Spleen (tissue), 11 donors: ENCODE measurements around the gene RPS15. TPM values are rescaled to one million over a fixed set of nuclear protein-coding genes. Genes with fewer than 3 reads are reported as not detected.

Experiments used
- DNase-seq: peaks from one replicate; pipeline ENCODE4 v3.0.0-alpha.2; 2020
- H3K27ac ChIP-seq, 8 donors: fragments of 200-600 bp; sonication (generic) in 7 of 8; 1 replicate in 4 of 8; 2 replicates in 4 of 8; pipeline versions ENCODE4 v1.5.0 to v1.8.0; 2016 to 2021; ENCODE audit warnings: inconsistent platforms in 4 of 8, mild to moderate bottlenecking in 4 of 8, moderate library complexity in 1 of 8
- H3K27me3 ChIP-seq, 7 donors: fragments of 200-600 bp; sonication (generic) in 6 of 7; replicated peaks in 1 of 7; 1 replicate in 4 of 7; 2 replicates in 3 of 7; pipeline versions ENCODE4 v1.5.0 to v1.8.0; 2016 to 2021; ENCODE audit warnings: inconsistent platforms in 3 of 7, mild to moderate bottlenecking in 1 of 7
- H3K36me3 ChIP-seq, 6 donors: fragments of 200-600 bp; sonication (generic) in 5 of 6; 1 replicate in 4 of 6; 2 replicates in 2 of 6; pipeline versions ENCODE4 v1.5.0 to v1.8.0; 2016 to 2021; ENCODE audit warnings: inconsistent platforms in 2 of 6
- H3K4me1 ChIP-seq, 6 donors: fragments of 200-600 bp; sonication (generic) in 5 of 6; 1 replicate in 3 of 6; 2 replicates in 3 of 6; pipeline versions ENCODE4 v1.5.0 to v1.8.0; 2016 to 2021; ENCODE audit warnings: inconsistent platforms in 3 of 6
- H3K4me3 ChIP-seq, 8 donors: fragments of 200-600 bp; sonication (generic) in 7 of 8; 1 replicate in 4 of 8; 2 replicates in 4 of 8; pipeline versions ENCODE4 v1.5.0 to v1.8.0; 2016 to 2021; ENCODE audit warnings: inconsistent platforms in 4 of 8, mild to moderate bottlenecking in 4 of 8, moderate library complexity in 2 of 8
- H3K9me3 ChIP-seq, 8 donors: fragments of 200-600 bp; sonication (generic) in 7 of 8; 1 replicate in 4 of 8; 2 replicates in 4 of 8; pipeline versions ENCODE4 v1.5.0 to v1.8.0; 2016 to 2021; ENCODE audit warnings: inconsistent platforms in 4 of 8
- POLR2A ChIP-seq, 3 donors: fragments of 450-650 bp; IDR thresholded peaks; one replicate each; pipeline ENCODE4 v1.5.1; 2017; ENCODE audit warnings: antibody characterized with exemption in 3 of 3, mild to moderate bottlenecking in 1 of 3
- POLR2AphosphoS5 ChIP-seq, 3 donors: sonication (generic); formaldehyde crosslinking; IDR thresholded peaks; one replicate each; pipeline ENCODE4 v1.5.1; 2017; ENCODE audit warnings: antibody characterized with exemption in 3 of 3
- WGBS, 5 donors: extraction: QIAGEN DNeasy Blood & Tissue Kit in 3 of 5; methylation state at CpG; one replicate each; pipeline versions ENCODE4 v1.1.5 to v1.1.7; 2013 to 2018; 5-methylcytosine and 5-hydroxymethylcytosine counted together
- intact Hi-C: fragments of 100-400 bp; cut with DNase I; formaldehyde crosslinking; loops from one replicate; pipeline ENCODE4 v1.15.0; 2023; ENCODE audit warnings: low total_unique reads
- polyA plus RNA-seq, 3 donors: library from polyadenylated mRNA; stranded (reverse); fragments of 200-250 nt; gene quantifications; one replicate each; pipeline ENCODE4 v1.2.1, GENCODE V29; 2013
- total RNA-seq, 7 donors: library from RNA; depleted of rRNA in 3 of 7; stranded (reverse); fragments of >200 nt in 3 of 7; fragmentation: NEBNext Ultra II Directional in 4 of 7; extraction: Animal tissue kit (Norgen Biotek cat#: 25700) in 4 of 7; gene quantifications; one replicate each; pipeline versions ENCODE4 v1.1.0 to v1.2.1, GENCODE V29; 2016 to 2021
- TF ChIP-seq, protein P1 (sequence below), 11 experiments: fragments of 200-600 bp in 7 of 11; fragments of 450-650 bp in 4 of 11; sonication (generic) in 4 of 11; IDR thresholded peaks in 8 of 11; conservative IDR thresholded peaks in 3 of 11; 1 replicate in 7 of 11; 2 replicates in 4 of 11; pipeline versions ENCODE4 v1.4.0 to v1.8.0; 2016 to 2021; ENCODE audit warnings: antibody characterized with exemption in 11 of 11, inconsistent platforms in 4 of 11, mild to moderate bottlenecking in 1 of 11
- donor health status: healthy with polysubstance abuse.
- donor health status: DM: no; HTN: no; CAD: no; lungs with moderate emphysema.
- donor health status: DM: no; HTN: no; CAD: no.
- donor health status: Bipolar disorder and iron deficiency.
- donor health status: healthy.
- donor health status: DM: no; HTN: no; CAD: no.
- donor health status: DM: yes; HTN: yes; CAD: no.

RPS15 gene
- total and polyA plus RNA-seq, 10 donors: 932 to 5,849 (median 4,147) TPM

DNA sequence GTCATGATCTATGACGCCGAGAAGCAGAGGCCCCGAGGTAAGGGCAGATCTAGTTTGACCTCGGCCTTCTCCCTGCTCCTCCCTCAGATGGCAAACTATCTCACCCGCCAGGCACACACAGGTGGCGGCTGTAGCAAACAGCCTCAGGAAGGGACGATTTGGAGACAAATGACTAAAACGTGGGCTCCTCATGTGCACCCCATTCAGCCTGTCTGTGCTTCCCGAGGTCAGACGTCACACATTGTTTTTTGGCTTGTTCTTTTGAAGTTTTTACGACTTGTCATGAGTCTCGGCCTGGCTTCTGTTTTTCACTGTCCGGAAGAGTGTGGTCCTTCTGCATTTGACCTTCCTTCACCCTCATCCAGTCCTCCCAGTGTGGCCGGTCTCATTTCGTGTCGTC is 15.8 kb upstream of the RPS15 start:
- WGBS, 5 donors: 74 to 88% (median 80%) methylated on average over 16 of the region's 16 CpGs
- Histone ChIP-seq H3K27me3 (no peaks in the 10 kb centered on the region), H3K4me3 (no peak overlapping the region), H3K36me3 (peaks cover 1 to 100% (median 85%) of the 10 kb centered on the region in 6 donors), H3K4me1 (peaks cover 2 to 59% (median 21%) of the 10 kb centered on the region in 6 donors), H3K27ac (peak overlapping the region in 3 of 8 donors; percentile 1 to 33 (median 4)), H3K9me3 (no peaks in the 10 kb centered on the region)
- intact Hi-C loops: no loop called here
- DNase-seq: no peak
- TF ChIP-seq, protein P1, sequence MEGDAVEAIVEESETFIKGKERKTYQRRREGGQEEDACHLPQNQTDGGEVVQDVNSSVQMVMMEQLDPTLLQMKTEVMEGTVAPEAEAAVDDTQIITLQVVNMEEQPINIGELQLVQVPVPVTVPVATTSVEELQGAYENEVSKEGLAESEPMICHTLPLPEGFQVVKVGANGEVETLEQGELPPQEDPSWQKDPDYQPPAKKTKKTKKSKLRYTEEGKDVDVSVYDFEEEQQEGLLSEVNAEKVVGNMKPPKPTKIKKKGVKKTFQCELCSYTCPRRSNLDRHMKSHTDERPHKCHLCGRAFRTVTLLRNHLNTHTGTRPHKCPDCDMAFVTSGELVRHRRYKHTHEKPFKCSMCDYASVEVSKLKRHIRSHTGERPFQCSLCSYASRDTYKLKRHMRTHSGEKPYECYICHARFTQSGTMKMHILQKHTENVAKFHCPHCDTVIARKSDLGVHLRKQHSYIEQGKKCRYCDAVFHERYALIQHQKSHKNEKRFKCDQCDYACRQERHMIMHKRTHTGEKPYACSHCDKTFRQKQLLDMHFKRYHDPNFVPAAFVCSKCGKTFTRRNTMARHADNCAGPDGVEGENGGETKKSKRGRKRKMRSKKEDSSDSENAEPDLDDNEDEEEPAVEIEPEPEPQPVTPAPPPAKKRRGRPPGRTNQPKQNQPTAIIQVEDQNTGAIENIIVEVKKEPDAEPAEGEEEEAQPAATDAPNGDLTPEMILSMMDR (IDR thresholded peaks at IDR 0.05 in 8 of 11, conservative IDR thresholded peaks at IDR 0.05 in 3 of 11): no peak
- TF ChIP-seq POLR2AphosphoS5 (IDR thresholded peaks at IDR 0.05) (no peak), POLR2A (IDR thresholded peaks at IDR 0.05) (no peak)

DNA sequence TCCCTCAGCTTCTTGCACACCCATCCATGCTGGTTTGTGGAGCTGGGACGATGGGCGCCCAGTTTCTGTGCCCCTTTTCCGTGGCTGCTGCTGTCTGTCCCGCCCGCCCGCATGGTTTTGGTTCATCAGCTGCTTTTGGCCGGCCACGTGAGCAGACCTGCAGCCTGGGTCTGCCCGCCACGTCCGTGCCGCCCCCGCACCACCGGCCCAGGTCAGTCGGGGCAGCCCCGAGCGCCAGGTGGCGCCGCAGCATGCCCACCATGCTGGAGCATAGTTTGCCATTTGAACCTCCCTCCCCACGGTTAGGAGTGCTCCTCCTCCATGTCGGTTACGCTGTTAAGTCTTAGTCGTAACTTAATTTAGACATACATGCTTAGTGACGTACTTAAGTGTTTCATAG is 15.3 kb upstream of the RPS15 start:
- Histone ChIP-seq H3K4me3 (no peak overlapping the region), H3K9me3 (no peaks in the 10 kb centered on the region), H3K27ac (peak overlapping the region in 1 of 8 donors; percentile 18), H3K27me3 (no peaks in the 10 kb centered on the region), H3K4me1 (peaks cover 0 to 53% (median 17%) of the 10 kb centered on the region in 6 donors), H3K36me3 (peaks cover 3 to 100% (median 84%) of the 10 kb centered on the region in 6 donors)
- TF ChIP-seq POLR2AphosphoS5 (IDR thresholded peaks at IDR 0.05): peak in 1 of 3 donors; percentile 43
- TF ChIP-seq POLR2A (IDR thresholded peaks at IDR 0.05): no peak
- no peak for DNase-seq
- intact Hi-C loops: no loop called here
- WGBS, 5 donors: 87 to 90% (median 89%) methylated on average over 24 of the region's 24 CpGs

DNA sequence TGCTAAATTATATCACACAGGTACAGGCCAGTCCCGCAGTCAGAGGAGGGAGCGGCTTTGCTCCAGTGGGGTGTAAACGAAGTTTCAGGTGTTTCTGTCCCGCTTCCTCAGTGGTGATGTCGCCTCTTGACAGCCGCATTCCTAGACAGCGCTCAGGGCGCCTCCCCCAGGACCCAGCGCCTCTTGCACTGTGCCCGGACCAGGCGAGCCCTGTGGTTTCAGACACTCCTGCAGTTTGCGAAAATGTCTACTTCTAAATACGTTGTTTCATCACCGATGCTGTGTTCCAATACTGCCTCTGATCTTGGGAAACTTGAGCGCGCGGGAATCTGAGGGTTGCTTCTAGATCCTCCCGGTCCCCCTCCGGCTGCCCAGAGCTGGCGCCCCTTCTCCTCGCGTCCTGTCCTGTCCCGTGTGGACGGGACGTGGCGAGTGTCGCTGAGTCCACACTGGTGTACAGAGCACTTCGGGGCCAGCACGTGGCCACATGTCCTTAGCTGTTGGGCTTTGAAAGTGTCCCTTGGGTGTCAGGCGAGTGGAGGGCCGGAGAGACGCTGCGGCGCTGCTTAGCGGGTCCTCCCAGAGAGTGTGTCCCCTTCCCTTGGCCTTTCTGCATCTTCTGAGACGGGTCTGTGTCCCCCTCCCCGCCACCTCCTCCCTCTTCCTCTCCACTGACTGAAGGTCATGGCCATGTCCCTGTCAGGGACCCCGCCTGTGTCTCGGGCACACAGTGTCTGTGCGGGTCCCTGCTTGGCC is 14.6 kb upstream of the RPS15 start:
- H3K4me3 ChIP-seq: no peak overlapping the region
- no peaks in the 10 kb centered on the region for H3K9me3 ChIP-seq
- WGBS, 5 donors: 80 to 89% (median 81%) methylated on average over 40 of the region's 40 CpGs
- intact Hi-C loops: no loop called here
- no peak for DNase-seq
- TF ChIP-seq POLR2A (IDR thresholded peaks at IDR 0.05): no peak
- TF ChIP-seq, protein P1 (IDR thresholded peaks at IDR 0.05 in 8 of 11, conservative IDR thresholded peaks at IDR 0.05 in 3 of 11): no peak
- TF ChIP-seq POLR2AphosphoS5 (IDR thresholded peaks at IDR 0.05): peak in 2 of 3 donors; percentile 47 to 71
- H3K27ac ChIP-seq: peak overlapping the region in 1 of 8 donors; percentile 27
- H3K4me1 ChIP-seq: peaks cover 0 to 46% (median 14%) of the 10 kb centered on the region in 6 donors
- no peaks in the 10 kb centered on the region for H3K27me3 ChIP-seq
- H3K36me3 ChIP-seq: peaks cover 3 to 100% (median 85%) of the 10 kb centered on the region in 6 donors

DNA sequence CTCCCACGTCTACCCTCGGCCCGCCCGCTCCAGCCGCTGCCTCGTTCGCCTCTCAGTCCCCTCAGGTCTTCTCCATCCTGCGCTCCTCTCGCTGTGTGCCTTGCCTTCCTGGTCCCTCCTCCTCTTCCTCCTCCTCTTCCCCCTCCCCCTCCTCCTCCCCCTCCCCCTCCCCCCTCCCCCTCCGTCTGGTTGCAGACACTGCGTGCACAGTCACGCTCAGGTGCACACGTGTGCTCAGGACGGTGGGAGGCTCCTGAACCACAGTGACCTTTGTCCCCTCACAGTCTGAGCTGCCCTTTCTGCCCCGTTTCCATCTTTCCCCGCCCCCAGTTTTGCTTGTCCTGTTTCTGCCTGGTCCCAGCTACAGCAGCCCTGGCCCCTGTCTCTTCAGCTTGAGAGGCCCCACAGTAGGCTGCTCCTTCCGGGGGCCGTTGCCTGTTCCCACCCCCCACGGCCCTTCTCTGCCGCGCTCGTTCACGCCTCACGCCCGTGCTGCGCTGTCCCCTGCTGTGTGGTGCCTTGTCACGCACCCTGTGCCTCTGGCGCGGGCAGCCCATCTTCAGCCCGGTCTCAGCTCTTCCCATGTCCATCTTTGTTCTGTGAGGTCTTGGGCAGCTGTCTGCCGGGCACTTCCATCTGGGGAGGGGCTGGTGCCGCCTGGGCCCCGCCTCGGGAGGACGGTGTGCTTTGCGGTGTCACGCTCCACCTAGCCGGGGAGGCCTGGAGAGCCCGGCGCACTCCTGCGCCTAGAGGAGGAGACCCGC is 13.8 kb upstream of the RPS15 start:
- Histone ChIP-seq H3K9me3 (no peaks in the 10 kb centered on the region), H3K27ac (peak overlapping the region in 1 of 8 donors; percentile 27)
- WGBS, 5 donors: 80 to 91% (median 87%) methylated on average over 35 to 42 of the region's 42 CpGs

More for the DNA sequence above, 13.8 kb upstream of the RPS15 start:
- TF ChIP-seq POLR2AphosphoS5 (IDR thresholded peaks at IDR 0.05) (peak in 1 of 3 donors; percentile 53), POLR2A (IDR thresholded peaks at IDR 0.05) (no peak)
- TF ChIP-seq, protein P1 (IDR thresholded peaks at IDR 0.05 in 8 of 11, conservative IDR thresholded peaks at IDR 0.05 in 3 of 11): no peak
- no peak for DNase-seq
- Histone ChIP-seq H3K36me3 (peaks cover 3 to 100% (median 85%) of the 10 kb centered on the region in 6 donors), H3K27me3 (no peaks in the 10 kb centered on the region), H3K4me1 (peaks cover 0 to 38% (median 10%) of the 10 kb centered on the region in 6 donors), H3K4me3 (no peak overlapping the region)
- intact Hi-C loops: no loop called here
